Vagina (tissue), 2 donors: ENCODE data around the gene MIER1.

Experiments used
- CTCF ChIP-seq, 3 experiments: fragments of 450-650 bp in 2 of 3; fragments of 200-600 bp in 1 of 3; sonication (generic) in 1 of 3; IDR thresholded peaks; one replicate each; pipeline ENCODE4 v1.5.1; 2017 to 2019; ENCODE audit warnings: antibody characterized with exemption in 3 of 3, mild to moderate bottlenecking in 2 of 3, moderate library complexity in 2 of 3
- POLR2A ChIP-seq, 2 donors: fragments of 450-650 bp; IDR thresholded peaks; one replicate each; pipeline ENCODE4 v1.6.1; 2017; ENCODE audit warnings: antibody characterized with exemption in 2 of 2, mild to moderate bottlenecking in 2 of 2, moderate library complexity in 2 of 2
- POLR2AphosphoS5 ChIP-seq, 2 donors: sonication (generic); formaldehyde crosslinking; IDR thresholded peaks; one replicate each; pipeline ENCODE4 v1.9.0; 2017; ENCODE audit warnings: antibody characterized with exemption in 2 of 2, mild to moderate bottlenecking in 2 of 2, low read depth in 1 of 2; ENCODE audit not compliant: insufficient read depth in 1 of 2

GRCh38 chr1:66927528-66927927, 2.7 kb downstream of the MIER1 start:
- TF ChIP-seq CTCF (IDR thresholded peaks at IDR 0.05): no peak
- no peak for TF ChIP-seq POLR2AphosphoS5 (IDR thresholded peaks at IDR 0.05; ENCODE audit: insufficient read depth in 1 of 2, low read depth in 1 of 2)
- TF ChIP-seq POLR2A (IDR thresholded peaks at IDR 0.05): no peak
